Spleen (tissue), 11 donors: ENCODE measurements around the gene FGD4. TPM values are rescaled to one million over a fixed set of nuclear protein-coding genes. Genes with fewer than 3 reads are reported as not detected.
A peak's percentile ranks its signal among the peaks of the same experiment; 100 is the strongest.
"Not testable (repeated sequence)": the region's sequence is repeated elsewhere in the genome, so short reads cannot be mapped to it uniquely, and the experiment has no call there.

Experiments used
- DNase-seq: peaks from one replicate; pipeline ENCODE4 v3.0.0-alpha.2; 2020
- H3K27ac ChIP-seq, 8 donors: fragments of 200-600 bp; sonication (generic) in 7 of 8; 1 replicate in 4 of 8; 2 replicates in 4 of 8; pipeline versions ENCODE4 v1.5.0 to v1.8.0; 2016 to 2021; ENCODE audit warnings: inconsistent platforms in 4 of 8, mild to moderate bottlenecking in 4 of 8, moderate library complexity in 1 of 8
- H3K27me3 ChIP-seq, 7 donors: fragments of 200-600 bp; sonication (generic) in 6 of 7; replicated peaks in 1 of 7; 1 replicate in 4 of 7; 2 replicates in 3 of 7; pipeline versions ENCODE4 v1.5.0 to v1.8.0; 2016 to 2021; ENCODE audit warnings: inconsistent platforms in 3 of 7, mild to moderate bottlenecking in 1 of 7
- H3K36me3 ChIP-seq, 6 donors: fragments of 200-600 bp; sonication (generic) in 5 of 6; 1 replicate in 4 of 6; 2 replicates in 2 of 6; pipeline versions ENCODE4 v1.5.0 to v1.8.0; 2016 to 2021; ENCODE audit warnings: inconsistent platforms in 2 of 6
- H3K4me1 ChIP-seq, 6 donors: fragments of 200-600 bp; sonication (generic) in 5 of 6; 1 replicate in 3 of 6; 2 replicates in 3 of 6; pipeline versions ENCODE4 v1.5.0 to v1.8.0; 2016 to 2021; ENCODE audit warnings: inconsistent platforms in 3 of 6
- H3K4me3 ChIP-seq, 8 donors: fragments of 200-600 bp; sonication (generic) in 7 of 8; 1 replicate in 4 of 8; 2 replicates in 4 of 8; pipeline versions ENCODE4 v1.5.0 to v1.8.0; 2016 to 2021; ENCODE audit warnings: inconsistent platforms in 4 of 8, mild to moderate bottlenecking in 4 of 8, moderate library complexity in 2 of 8
- H3K9me3 ChIP-seq, 8 donors: fragments of 200-600 bp; sonication (generic) in 7 of 8; 1 replicate in 4 of 8; 2 replicates in 4 of 8; pipeline versions ENCODE4 v1.5.0 to v1.8.0; 2016 to 2021; ENCODE audit warnings: inconsistent platforms in 4 of 8
- POLR2A ChIP-seq, 3 donors: fragments of 450-650 bp; IDR thresholded peaks; one replicate each; pipeline ENCODE4 v1.5.1; 2017; ENCODE audit warnings: antibody characterized with exemption in 3 of 3, mild to moderate bottlenecking in 1 of 3
- POLR2AphosphoS5 ChIP-seq, 3 donors: sonication (generic); formaldehyde crosslinking; IDR thresholded peaks; one replicate each; pipeline ENCODE4 v1.5.1; 2017; ENCODE audit warnings: antibody characterized with exemption in 3 of 3
- WGBS, 5 donors: extraction: QIAGEN DNeasy Blood & Tissue Kit in 3 of 5; methylation state at CpG; one replicate each; pipeline versions ENCODE4 v1.1.5 to v1.1.7; 2013 to 2018; 5-methylcytosine and 5-hydroxymethylcytosine counted together
- intact Hi-C: fragments of 100-400 bp; cut with DNase I; formaldehyde crosslinking; loops from one replicate; pipeline ENCODE4 v1.15.0; 2023; ENCODE audit warnings: low total_unique reads
- polyA plus RNA-seq, 3 donors: library from polyadenylated mRNA; stranded (reverse); fragments of 200-250 nt; gene quantifications; one replicate each; pipeline ENCODE4 v1.2.1, GENCODE V29; 2013
- total RNA-seq, 7 donors: library from RNA; depleted of rRNA in 3 of 7; stranded (reverse); fragments of >200 nt in 3 of 7; fragmentation: NEBNext Ultra II Directional in 4 of 7; extraction: Animal tissue kit (Norgen Biotek cat#: 25700) in 4 of 7; gene quantifications; one replicate each; pipeline versions ENCODE4 v1.1.0 to v1.2.1, GENCODE V29; 2016 to 2021
- TF ChIP-seq, protein P1 (sequence below), 11 experiments: fragments of 200-600 bp in 7 of 11; fragments of 450-650 bp in 4 of 11; sonication (generic) in 4 of 11; IDR thresholded peaks in 8 of 11; conservative IDR thresholded peaks in 3 of 11; 1 replicate in 7 of 11; 2 replicates in 4 of 11; pipeline versions ENCODE4 v1.4.0 to v1.8.0; 2016 to 2021; ENCODE audit warnings: antibody characterized with exemption in 11 of 11, inconsistent platforms in 4 of 11, mild to moderate bottlenecking in 1 of 11
- donor health status: healthy with polysubstance abuse.
- donor health status: DM: no; HTN: no; CAD: no; lungs with moderate emphysema.
- donor health status: DM: no; HTN: no; CAD: no.
- donor health status: Bipolar disorder and iron deficiency.
- donor health status: healthy.
- donor health status: DM: no; HTN: no; CAD: no.
- donor health status: DM: yes; HTN: yes; CAD: no.

FGD4 gene
- total and polyA plus RNA-seq, 10 donors, result 1.0 to 44.4 (median 25.7) TPM

- H3K36me3 ChIP-seq, result no peaks in the 10 kb centered on the region
- H3K9me3 ChIP-seq, result no peaks in the 10 kb centered on the region
- H3K27me3 ChIP-seq, result no peaks in the 10 kb centered on the region
- H3K4me1 ChIP-seq, result peaks cover 5 to 53% (median 39%) of the 10 kb centered on the region in 6 donors
- intact Hi-C loops, result no loop called here
- H3K27ac ChIP-seq, result no peak overlapping the region
- H3K4me3 ChIP-seq, result no peak overlapping the region
- TF ChIP-seq, protein P1, sequence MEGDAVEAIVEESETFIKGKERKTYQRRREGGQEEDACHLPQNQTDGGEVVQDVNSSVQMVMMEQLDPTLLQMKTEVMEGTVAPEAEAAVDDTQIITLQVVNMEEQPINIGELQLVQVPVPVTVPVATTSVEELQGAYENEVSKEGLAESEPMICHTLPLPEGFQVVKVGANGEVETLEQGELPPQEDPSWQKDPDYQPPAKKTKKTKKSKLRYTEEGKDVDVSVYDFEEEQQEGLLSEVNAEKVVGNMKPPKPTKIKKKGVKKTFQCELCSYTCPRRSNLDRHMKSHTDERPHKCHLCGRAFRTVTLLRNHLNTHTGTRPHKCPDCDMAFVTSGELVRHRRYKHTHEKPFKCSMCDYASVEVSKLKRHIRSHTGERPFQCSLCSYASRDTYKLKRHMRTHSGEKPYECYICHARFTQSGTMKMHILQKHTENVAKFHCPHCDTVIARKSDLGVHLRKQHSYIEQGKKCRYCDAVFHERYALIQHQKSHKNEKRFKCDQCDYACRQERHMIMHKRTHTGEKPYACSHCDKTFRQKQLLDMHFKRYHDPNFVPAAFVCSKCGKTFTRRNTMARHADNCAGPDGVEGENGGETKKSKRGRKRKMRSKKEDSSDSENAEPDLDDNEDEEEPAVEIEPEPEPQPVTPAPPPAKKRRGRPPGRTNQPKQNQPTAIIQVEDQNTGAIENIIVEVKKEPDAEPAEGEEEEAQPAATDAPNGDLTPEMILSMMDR (IDR thresholded peaks at IDR 0.05 in 8 of 11, conservative IDR thresholded peaks at IDR 0.05 in 3 of 11), result no peak
- no peak for TF ChIP-seq POLR2AphosphoS5 (IDR thresholded peaks at IDR 0.05)
- no peak for TF ChIP-seq POLR2A (IDR thresholded peaks at IDR 0.05)
- DNase-seq, result no peak
These were observed 133.6 kb downstream of the FGD4 start for GRCh38 chr12:32532951-32533350.

DNA sequence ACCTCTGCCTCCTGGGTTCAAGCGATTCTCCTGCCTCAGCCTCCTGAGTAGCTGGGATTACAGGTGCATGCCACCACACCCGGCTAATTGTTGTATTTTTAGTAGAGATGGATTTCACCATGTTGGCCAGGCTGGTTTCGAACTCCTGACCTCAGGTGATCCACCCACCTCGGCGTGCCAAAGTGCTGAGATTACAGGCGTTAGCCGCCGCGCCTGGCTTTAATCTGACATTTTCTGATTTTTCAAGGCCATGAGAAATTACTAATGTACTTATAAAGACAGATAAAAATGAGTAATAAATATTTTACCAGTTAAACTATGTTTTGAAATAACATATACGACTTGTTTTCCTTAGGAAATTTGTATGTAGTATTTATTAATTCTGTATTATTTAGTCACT is 134.1 kb downstream of the FGD4 start:
- WGBS, 5 donors, result 92 to 97% (median 96%) methylated on average over 10 of the region's 10 CpGs
- H3K9me3 ChIP-seq, H3K4me3 ChIP-seq, intact Hi-C loops, H3K27me3 ChIP-seq, H3K36me3 ChIP-seq, DNase-seq: not testable (repeated sequence)
- Histone ChIP-seq H3K27ac (peak overlapping the region in 3 of 8 donors; percentile 22 to 83 (median 83)), H3K4me1 (peaks cover 5 to 57% (median 39%) of the 10 kb centered on the region in 6 donors)

- intact Hi-C loops, result no loop called here
- Histone ChIP-seq H3K9me3 (no peaks in the 10 kb centered on the region), H3K27me3 (no peaks in the 10 kb centered on the region), H3K27ac (peak overlapping the region; percentile 30 to 83 (median 76)), H3K4me1 (peaks cover 5 to 58% (median 39%) of the 10 kb centered on the region in 6 donors), H3K36me3 (no peaks in the 10 kb centered on the region), H3K4me3 (peak overlapping the region; percentile 18 to 65 (median 37))
- WGBS, 5 donors, result 9 to 21% (median 16%) methylated on average over 6 of the region's 6 CpGs
- DNase-seq, result no peak
- TF ChIP-seq, protein P1 (IDR thresholded peaks at IDR 0.05 in 8 of 11, conservative IDR thresholded peaks at IDR 0.05 in 3 of 11), result no peak
- TF ChIP-seq POLR2A (IDR thresholded peaks at IDR 0.05) (peak in 1 of 3 donors; percentile 58), POLR2AphosphoS5 (IDR thresholded peaks at IDR 0.05) (peak in 1 of 3 donors; percentile 83)
These were observed 134.7 kb downstream of the FGD4 start for GRCh38 chr12:32533971-32534590.

- H3K36me3 ChIP-seq, result no peaks in the 10 kb centered on the region
- H3K4me1 ChIP-seq, result peaks cover 5 to 64% (median 39%) of the 10 kb centered on the region in 6 donors
- H3K4me3 ChIP-seq, result peak overlapping the region; percentile 18 to 65 (median 37)
- TF ChIP-seq, protein P1 (IDR thresholded peaks at IDR 0.05 in 8 of 11, conservative IDR thresholded peaks at IDR 0.05 in 3 of 11), result no peak
- TF ChIP-seq POLR2A (IDR thresholded peaks at IDR 0.05) (no peak), POLR2AphosphoS5 (IDR thresholded peaks at IDR 0.05) (no peak)
- 12 to 39% (median 29%) methylated on average over 1 of the region's 1 CpG for WGBS, 5 donors
- intact Hi-C loops, result no loop called here
- H3K27ac ChIP-seq, result peak overlapping the region; percentile 30 to 83 (median 76)
- no peaks in the 10 kb centered on the region for H3K9me3 ChIP-seq
- H3K27me3 ChIP-seq, result no peaks in the 10 kb centered on the region
- DNase-seq, result no peak
These were observed 135.3 kb downstream of the FGD4 start for GRCh38 chr12:32534698-32535097.
